RPMI8226 (cell line): ENCODE data around the gene ST13.
"Not testable (repeated sequence)": the region's sequence is repeated elsewhere in the genome, so short reads cannot be mapped to it uniquely, and the experiment has no call there.

Source experiments
- DNase-seq: peaks from one replicate; pipeline ENCODE4 v3.0.0-alpha.2; 2015

ST13 gene

DNA sequence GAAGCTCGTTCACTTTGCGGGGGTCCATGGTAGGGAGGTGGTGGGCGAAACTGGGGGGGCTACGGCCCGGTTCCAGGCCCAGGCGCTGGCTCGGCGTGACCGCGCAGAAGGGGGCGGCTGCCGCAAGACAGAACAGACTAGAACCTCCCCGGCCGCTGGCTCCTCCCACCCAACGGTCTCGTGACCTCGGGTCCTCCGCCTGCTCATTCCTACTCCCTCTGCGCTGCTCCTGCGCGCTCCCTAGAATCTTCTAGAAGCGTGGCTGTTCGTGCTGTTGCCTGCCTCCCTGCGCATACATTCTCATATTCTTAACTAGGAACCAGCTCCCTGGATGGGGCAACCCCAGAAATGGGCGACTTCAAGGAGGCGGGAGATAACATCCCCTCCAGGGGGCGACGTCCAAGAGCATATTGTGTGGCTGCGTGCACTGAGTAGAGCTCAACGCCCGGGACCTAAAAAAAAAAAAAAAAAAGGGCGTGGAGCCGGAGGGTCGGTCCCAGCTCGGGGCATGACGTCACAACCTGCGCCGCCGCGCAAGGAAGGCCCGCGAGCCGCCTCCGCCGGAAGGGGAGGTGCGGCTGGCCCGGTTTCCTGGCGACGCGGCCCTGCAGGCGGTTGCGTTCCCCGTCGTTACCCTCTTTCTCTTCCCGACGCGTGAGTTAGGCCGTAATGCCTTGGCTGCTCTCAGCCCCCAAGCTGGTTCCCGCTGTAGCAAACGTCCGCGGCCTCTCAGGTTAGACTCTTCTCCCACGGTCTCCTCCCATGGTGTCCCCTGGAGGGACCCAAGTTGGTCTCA, at the start of gene ST13, which contains the start of gene XPNPEP3:
ST13 (minus strand) TSS at position 127 of the 796 bp plus-strand sequence; CDS start at position 28, 99 bp downstream.
XPNPEP3 (plus strand) TSS at position 636 of the 796 bp plus-strand sequence; CDS start at position 670, 34 bp downstream.
- peak; percentile 97 for DNase-seq

DNA sequence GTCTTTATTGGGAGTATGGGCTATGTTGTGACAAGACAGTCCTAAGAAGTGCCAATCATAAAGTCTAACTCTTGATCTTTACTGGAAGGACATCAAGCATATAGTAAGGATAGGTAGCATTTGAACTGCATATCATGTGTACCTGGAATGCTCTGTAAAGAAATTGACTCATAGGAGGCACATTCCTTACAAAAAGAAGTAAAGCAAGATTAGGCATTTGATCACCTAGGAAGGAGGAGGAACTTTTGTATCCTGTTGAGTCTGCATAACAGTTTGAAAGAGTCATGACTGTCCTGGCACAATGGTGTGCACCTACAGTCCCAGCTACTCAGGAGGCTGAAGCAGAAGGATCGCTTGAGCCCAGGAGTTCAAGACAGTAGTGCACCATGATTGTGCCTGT, 47.7 kb upstream of the ST13 start:
- DNase-seq, result no peak

DNA sequence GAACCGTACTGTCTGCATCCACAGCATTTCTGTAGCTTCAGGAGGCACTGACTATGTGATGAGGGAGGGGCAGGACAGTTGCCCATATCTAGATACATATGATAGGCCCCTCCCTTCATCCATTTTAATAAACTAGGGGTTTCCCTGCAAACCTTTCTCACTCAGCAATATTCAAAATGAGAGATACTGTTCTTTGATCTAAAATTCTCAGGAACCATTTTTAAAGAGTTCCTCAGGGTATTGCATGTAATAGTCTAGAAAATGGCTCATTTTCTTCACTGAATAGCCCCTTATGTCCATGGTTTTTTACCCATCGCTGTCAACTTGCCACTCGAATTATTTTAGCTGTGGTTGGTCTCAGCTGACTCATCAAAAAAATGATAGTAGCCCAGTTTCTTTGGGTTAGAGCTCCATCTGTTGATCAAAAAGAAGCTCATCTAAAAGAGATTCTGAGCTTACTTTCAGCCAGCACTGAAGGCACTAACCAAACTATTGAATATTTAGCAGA, 42.5 kb upstream of the ST13 start:
- DNase-seq, result peak; percentile 76

DNA sequence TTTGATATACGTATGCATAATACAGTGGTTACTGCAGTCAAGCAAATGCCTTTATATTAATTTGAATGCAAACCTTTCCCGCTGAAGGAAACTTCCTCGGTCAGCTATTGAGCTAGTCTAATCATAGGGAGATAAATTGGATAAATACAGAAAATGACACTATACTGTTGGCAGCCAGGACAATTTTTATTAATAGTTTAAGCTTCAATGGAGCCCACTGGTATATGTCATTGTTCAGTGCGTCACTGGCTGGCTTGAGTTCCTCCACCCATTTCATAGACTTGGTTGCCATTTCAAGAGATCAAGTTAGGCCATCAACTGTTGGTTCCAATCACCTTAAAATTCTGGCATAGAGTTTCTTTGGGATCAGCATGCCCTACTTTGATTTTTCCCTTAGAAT, 38.0 kb upstream of the ST13 start:
- no peak for DNase-seq

DNA sequence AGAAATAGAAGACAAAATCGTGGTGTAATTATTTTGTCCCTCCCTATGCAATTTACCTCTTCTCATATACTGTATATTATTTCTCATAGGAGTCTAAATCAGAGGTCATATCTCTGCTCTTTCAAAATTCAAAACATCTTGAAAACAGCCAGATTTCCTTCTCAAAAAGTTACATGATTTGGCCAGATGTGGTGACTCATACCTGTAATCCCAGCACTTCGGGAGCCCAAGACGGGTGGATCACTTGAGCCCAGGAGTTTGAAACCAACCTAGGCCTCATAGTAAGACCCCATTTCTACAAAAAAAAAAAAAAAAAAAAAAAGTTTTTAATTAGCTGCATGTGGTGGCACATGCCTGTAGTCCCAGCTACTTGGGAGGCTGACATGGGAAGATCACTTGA, 34.4 kb upstream of the ST13 start:
- no peak for DNase-seq

DNA sequence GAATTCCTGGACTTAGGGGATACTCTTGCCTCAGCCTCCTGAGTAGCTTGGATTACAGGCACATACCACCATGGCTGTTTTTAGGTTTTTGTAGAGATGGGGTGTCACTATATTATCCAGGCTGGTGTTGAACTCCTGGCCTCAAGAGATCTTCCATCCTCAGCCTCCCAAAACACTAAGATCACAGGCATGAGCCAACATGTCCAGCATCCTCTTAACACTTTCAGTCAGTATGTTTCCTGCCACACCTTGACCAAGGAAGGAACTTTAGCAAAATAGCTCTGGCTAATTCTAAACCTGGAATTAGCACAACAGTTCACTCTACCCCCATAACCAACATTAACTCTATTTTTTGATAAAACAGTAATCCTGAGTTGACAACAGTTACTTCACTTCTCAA, 32.7 kb upstream of the ST13 start:
- no peak for DNase-seq

DNA sequence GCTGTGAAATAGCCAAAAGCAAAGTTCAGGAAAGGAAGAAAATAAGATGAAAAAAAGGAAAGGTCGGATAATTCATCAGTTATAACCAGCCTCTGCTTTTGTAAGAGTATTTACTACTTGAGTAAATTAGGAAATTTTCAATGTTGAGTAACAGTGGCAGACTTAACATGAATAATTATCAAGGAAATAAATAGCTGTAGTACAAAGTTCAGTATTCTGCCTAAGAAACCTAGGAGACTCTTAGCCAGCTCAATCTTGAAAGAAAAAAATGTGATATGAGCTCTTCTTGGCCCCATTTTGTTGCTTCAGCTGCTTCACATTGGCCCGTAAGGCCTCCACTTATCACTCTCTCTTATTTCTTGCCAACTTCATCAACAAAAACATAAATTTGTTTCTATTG, 22.5 kb upstream of the ST13 start:
- no peak for DNase-seq

DNA sequence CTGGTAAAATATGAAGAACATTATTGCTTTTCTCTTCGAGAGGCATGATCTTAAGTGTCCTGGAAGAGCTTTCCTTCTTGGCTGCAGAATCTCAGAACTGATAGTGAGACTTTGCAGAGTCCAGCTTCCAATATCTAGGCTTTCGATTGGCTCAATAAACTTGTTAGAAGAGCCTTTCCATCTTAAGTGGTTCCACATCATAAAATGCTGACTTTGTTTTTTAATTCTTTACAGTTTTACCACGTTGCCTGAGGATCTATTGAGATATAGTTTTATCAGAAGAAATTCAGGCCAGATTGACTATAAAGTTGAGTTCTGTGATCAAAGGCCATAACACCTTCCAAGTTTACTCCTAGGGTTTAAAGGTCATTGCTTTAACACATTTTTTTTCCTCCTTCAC, 21.0 kb upstream of the ST13 start:
- no peak for DNase-seq

DNA sequence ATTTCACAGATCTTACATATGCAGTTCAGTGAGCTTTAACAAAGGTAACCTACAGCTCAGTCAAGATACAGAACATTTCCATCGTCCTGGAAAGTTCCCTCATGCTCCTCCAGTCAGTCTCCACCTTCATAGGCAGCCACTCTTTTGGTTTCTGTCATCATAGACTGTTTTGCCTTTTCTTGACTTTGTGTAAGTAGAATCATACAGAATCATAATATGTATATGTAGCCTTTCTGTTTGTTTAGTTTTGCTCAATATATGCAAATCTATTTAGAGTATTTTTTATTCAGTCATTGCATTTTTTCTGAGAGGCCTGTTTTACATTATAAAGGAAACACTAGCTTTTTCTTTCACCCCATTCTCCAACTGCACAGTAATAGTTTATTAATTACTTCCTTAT, 20.5 kb upstream of the ST13 start:
- no peak for DNase-seq

DNA sequence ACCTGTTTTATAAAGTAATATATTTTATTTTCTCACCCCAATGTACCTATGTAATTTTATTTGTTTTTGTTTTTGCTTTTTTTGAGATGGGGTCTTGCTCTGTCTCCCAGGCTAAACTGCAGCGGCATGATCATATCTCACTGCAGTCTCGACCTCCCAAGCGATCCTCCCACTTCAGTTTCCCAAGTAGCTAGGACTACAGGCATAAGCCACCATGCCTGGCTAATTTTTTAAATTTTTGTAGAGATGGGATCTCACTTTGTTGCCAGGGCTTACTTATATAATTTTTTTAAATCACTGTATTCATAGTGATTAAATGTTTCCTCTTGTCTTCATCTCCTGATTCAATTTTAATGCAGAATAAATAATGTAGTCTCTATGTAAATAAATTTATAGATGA, 18.7 kb upstream of the ST13 start:
- DNase-seq, result no peak

DNA sequence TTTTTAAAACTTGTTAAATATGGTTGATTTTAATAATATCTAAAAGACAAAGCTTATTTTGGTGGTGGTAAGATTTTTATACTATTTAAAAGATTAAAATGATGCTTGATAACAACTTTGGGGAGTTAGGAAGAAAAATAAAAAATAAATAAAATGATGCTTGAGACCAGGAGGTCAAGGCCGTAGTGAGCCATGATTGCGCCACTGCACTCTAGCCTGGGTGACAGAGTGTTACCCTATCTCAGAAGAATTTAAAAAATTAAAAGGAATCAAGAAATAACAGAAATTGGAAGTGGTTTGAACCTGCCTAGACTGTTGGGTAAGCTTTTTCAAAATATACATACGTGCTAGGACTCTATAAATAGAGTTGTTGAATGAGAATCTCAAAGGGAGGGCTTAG, 17.6 kb upstream of the ST13 start:
- DNase-seq, result no peak

DNA sequence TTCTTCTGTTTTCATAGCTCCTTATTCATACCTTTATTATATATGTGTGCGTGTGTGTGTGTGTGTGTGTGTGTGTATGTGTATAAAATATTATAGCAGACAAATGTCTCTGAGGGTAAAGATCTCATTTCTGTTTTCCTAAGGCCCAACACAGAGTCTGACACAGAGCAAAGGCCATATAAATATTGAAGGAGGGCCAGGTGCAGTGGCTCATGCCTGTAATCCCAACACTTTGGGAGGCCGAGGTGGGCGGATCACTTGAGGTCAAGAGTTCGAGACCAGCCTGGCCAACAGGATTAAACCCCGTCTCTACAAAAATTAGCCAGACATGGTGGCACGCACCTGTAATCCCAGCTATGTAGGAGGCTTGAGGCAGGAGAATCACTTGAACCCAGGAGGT, 11.9 kb upstream of the ST13 start:
- not testable (repeated sequence) for DNase-seq

DNA sequence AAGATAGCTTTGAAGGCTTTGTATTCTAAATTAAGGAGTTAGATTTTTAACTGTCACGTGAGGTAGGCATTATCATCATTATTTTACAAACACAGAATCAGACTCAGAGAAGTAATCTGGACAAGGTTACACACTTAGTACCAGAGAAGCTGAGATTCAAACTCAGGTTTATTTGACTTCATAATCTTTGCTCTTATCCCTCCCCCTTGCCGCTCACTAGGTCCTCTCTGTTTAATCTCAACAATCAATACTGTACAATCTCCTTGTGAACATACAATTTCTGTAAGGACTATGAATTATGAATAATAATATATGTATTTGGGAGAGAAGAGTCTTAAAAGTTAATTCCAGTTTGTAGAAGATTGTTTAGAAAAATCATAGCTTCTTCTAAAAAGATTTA, 10.7 kb upstream of the ST13 start:
- no peak for DNase-seq

DNA sequence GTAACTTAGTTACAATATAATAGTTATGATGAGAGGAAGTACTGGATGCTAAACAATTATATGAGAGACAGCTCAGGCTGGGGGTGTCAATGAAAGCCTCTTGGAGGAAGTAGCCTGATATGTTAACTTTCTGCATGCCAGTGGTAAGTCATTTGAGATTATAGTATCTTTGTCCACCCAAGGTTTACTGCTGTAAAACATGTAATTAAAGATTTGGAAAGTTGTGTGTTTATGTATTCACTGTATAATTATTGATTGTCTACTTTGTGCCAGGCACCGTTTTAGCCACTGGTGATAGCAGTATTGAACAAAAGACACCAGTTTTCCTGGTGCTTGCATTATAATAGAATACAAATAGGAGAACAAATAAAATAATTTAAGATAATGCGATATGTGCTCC, 6.1 kb upstream of the ST13 start:
- DNase-seq, result no peak

DNA sequence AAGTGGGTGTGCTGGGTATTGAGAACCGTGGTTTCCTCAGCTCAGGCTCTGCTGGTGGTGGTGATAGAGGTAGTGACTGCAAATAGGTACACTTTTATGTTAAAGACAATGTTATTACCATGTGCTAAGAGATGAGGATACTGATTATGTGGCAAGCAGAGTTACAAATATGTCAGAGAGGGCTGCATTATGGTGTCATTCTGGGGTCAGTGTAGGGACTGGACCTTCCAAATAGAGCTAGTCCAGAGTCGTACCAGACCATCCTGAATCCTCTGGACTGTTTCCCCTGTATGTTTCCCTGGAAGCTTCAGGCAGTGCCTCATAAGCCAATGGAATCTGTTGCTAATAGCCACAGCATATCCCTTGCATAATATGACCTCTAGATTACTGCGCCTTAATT, 5.6 kb upstream of the ST13 start, which contains the start of gene DNAJB7:
DNAJB7 (minus strand) TSS at position 101 of the 400 bp plus-strand sequence. CDS start 119 bp downstream, outside the sequence.
- no peak for DNase-seq

DNA sequence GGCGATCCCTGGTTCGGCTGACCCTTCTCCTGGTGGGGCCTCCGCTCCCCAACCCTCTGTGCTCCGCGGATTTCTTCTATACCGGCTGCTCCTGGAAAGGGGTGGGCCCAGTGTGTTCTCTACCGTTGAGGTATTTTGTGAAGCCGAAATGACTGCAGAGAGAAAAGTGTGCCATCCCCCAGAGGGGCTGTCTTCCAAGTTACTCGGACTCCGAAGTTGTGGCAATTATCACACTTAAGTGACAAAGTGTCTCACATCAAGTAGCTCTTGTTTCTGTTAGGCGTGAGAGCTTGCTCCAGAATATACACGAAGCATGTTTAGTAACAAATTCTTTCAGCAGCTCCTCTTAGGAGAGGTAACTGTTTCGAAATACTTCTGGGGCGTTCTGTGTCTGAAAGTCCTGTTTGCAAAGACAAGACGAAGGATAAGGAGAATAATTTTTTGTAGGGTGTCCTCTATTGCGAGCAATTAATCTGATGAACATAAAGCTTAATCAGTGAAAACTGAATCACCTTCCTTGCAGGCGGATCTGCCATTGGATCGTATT, 943 bp upstream of the ST13 start:
- DNase-seq, result no peak

DNA sequence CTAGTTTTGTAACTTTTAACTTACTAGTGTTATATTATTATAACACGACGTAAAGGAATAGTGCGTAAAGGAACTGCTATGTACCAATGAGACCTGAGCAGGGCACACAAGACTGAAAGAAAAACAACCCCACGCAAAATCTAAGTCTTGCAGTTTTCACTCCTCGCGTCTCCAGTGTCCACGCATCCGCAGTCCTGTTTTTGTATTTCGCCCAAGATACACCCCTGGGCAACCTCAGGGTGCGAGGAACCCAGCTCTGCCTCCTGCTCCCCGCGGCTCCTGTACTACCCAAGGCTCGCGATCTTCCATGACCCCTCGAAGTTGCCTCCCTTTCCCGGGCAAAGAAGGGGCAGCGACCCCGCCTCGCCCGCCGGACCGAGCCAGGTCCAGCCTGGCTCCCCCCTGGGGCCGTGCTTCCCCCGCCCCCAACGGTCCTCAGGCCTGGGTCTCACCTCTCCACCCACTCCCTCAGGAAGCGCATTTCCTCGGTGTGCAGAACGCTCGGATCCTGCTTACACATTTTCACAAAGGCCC, 393 bp downstream of the ST13 start:
- peak; percentile 43 for DNase-seq

DNA sequence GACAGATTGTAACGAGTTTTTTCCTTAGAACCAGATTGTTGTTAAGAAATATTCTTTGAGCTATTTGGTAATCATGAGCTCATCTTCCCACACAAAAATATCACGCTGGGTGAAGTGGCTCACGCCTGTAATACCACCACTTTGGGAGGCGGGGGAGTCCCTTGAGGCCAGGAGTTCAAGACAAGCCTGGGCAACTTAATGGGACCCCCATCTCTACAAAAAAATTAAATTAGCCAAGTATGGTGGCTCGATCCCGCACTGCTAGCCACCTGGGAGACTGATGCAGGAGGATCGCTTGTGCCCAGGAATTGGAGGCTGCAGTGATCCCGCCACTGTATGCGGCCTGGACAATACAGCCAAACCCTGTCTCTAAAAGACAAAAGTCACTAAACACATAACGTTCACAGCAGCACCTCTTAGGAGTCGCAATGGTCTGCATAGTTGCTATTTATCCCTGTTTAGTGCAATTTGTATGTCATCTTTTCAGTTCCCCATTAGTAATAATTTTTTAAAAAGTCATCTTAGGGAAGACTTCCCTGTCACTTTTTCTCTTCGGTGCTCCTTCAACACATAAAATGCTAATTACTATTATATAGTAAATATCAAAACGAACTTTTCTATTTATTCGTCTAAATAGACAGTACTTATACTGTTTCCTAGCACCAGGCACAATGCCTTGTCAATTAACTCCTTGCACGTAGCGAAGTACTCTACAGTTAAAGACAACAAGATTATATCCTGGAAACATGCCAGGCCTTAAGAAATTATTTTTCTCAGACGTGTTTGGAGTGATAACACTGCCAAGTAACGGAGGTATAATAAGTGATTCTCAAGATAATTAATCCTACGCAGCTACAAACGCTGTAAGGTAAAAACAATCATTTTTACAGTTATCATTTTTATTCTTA, 1.1 kb downstream of the ST13 start:
- DNase-seq, result peak; percentile 20

DNA sequence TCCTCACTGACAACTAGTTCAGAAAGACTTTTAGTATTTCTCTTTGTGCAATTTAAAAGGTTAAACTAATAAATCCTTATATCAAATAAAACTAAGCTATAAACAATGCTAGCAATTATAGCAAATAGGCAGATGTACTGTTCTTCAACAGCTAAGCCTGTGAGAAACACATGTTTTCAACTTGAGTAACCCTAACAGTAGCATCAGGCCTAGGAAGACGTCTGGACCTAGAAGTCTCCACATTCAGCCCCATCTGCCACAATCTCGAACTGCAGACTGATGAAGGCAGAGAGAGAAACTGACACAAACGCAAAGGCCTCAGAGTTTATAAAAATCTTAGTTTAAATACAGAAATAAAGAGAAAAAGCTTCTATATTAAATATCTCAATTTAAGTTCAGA, 2.5 kb downstream of the ST13 start:
- no peak for DNase-seq

DNA sequence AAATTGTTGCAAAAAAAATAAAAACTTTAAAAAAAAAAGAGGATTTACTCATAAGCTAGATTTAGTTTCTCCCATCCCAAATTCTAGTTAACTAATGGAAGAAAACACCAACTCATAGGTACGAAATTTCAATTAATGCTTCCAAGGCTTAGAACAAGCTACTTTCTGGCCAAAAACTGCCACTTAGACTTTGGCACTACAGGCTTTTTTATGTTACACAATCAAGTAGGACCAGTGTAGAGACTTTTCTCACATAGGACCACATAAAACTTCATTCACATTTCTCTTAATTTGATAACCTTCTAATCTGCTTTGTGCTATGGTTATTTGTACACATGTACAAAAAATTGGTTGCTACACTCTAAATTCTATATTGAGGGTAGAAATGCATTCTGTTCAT, 3.1 kb downstream of the ST13 start:
- DNase-seq, result no peak

DNA sequence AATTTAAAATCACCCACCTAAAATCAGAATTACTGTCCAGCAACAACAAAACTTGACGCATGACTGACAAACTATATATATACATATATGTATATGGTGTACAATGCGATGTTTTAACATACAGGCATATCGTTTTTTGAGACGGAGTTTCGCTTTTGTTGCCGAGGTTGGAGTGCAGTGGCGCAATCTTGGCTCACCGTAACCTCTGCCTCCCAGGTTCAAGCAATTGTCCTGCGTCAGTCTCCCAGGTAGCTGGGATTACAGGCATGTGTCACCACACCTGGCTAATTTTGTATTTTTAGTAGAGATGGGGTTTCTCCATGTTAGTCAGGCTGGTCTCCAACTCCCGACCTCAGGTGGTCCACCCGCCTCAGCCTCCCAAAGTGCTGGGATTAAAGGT, 10.6 kb downstream of the ST13 start:
- DNase-seq, result not testable (repeated sequence)

DNA sequence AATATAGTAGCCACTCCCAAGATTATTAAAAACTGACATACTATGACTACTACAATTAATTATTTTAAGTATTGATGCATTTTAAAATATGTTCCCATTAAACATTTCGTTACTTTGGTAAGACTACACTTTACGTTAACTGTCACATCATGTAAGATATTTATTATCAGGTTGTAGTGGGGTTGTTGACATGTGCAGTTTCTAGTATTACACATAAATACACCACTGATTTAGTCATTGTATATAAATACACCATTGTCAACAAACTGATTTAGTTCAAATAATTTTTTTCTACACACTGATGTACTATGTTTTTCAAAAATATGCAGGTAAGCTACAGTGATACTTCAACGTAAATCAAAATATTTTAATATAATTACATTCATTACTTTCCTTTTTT, 11.5 kb downstream of the ST13 start:
- DNase-seq, result no peak

DNA sequence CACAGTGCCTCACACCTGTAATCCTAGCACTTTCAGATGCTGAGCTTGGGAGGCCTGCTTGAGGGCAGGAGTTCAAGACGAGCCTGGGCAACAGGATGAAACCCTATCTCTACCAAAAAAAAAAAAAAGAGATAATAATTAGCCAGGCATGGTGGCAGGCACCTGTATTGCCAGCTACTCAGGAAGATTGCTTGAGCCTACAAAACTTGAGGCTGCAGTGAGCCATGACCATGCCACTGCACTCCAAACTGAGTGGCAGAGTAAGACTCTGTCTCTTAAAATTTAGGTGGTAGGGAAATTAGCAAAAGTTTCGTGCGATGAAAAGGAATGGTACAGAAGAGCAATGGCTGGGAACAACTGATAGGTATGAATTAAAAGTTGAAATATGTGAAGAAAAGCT, 18.0 kb downstream of the ST13 start:
- DNase-seq, result peak; percentile 14
